ENCODE measurements around the gene NR2E1.

NR2E1 gene

DNA sequence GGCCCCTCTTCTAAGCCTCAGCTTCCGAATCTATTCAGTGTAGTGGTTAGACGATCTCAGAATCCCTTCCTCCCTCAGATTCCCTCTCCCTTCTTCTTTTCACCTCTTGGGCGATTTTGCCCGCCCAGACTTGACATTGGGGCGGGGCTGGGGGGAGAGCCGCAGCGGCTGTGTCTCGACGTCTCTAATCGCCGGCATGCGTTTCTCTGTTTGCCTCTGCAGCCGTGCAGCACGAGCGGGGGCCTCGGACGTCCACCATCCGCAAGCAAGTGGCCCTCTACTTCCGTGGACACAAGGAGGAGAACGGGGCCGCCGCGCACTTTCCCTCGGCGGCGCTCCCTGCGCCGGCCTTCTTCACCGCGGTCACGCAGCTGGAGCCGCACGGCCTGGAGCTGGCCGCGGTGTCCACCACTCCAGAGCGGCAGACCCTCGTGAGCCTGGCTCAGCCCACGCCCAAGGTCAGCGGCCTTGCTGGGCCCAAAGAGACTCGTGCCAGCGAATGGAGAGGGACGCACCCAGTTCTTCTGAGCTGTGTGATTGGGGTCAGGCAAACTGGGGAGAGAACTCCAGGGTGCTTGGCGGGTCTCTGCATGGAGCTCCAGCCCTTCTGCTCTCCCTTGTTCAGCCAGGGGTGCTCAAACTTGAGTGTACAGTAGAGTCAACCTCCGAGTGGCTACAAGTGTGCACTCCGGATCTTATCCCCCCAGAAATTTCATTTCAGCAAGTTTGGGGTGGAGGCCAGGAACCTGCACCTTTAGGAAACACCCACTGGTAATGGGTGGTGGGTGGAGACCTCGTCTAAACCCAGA, 10.7 kb downstream of the NR2E1 start:
- Histone ChIP-seq H3K4me1 (ENCODE audit: control insufficient read depth, insufficient read depth, low read length) (no peaks in the 10 kb centered on the region), H3K36me3 (ENCODE audit: control insufficient read depth in 2 of 2, insufficient read depth in 1 of 2, low read length in 2 of 2) (no peaks in the 10 kb centered on the region; a peak in 1 of 3 replicates), H3K4me3 (ENCODE audit: low read depth, low read length) (no peak overlapping the region), H3K9me3 (ENCODE audit: control insufficient read depth, insufficient read depth, low read depth, low read length) (no peaks in the 10 kb centered on the region), H3K27ac (ENCODE audit: extremely low read depth, low read depth, low read length) (no peak overlapping the region)
- TF ChIP-seq MYNN (tag by site-specific recombination; IDR thresholded peaks at IDR 0.05; ENCODE audit: borderline replicate concordance) (no peak), PATZ1 (tag by site-specific recombination; IDR thresholded peaks at IDR 0.05) (no peak), ZNF621 (tag by site-specific recombination; IDR thresholded peaks at IDR 0.05) (no peak), ZNF214 (tag by site-specific recombination; IDR thresholded peaks at IDR 0.05; ENCODE audit: borderline replicate concordance) (no peak), SALL2 (tag by site-specific recombination; IDR thresholded peaks at IDR 0.05; ENCODE audit: borderline replicate concordance) (no peak), GFI1B (tag by site-specific recombination; IDR thresholded peaks at IDR 0.05) (no peak), YY2 (tag by site-specific recombination; IDR thresholded peaks at IDR 0.05) (no peak), ZNF623 (tag by site-specific recombination; IDR thresholded peaks at IDR 0.05) (no peak), ZBTB11 (tag by site-specific recombination; conservative IDR thresholded peaks at IDR 0.05; ENCODE audit: low read depth) (no peak), ZNF596 (tag by site-specific recombination; IDR thresholded peaks at IDR 0.05) (no peak), FEZF1 (tag by site-specific recombination; IDR thresholded peaks at IDR 0.05) (no peak), ZNF174 (tag by site-specific recombination; IDR thresholded peaks at IDR 0.05) (no peak), ZFP37 (tag by site-specific recombination; IDR thresholded peaks at IDR 0.05) (no peak), ZNF426 (tag by site-specific recombination; IDR thresholded peaks at IDR 0.05) (no peak), YY1 (tag by site-specific recombination; IDR thresholded peaks at IDR 0.05) (no peak), ZNF341 (tag by site-specific recombination; IDR thresholded peaks at IDR 0.05; ENCODE audit: low read depth) (no peak), ZNF654 (tag by site-specific recombination; IDR thresholded peaks at IDR 0.05; ENCODE audit: low read depth) (no peak)
- TF ChIP-seq, protein P1, sequence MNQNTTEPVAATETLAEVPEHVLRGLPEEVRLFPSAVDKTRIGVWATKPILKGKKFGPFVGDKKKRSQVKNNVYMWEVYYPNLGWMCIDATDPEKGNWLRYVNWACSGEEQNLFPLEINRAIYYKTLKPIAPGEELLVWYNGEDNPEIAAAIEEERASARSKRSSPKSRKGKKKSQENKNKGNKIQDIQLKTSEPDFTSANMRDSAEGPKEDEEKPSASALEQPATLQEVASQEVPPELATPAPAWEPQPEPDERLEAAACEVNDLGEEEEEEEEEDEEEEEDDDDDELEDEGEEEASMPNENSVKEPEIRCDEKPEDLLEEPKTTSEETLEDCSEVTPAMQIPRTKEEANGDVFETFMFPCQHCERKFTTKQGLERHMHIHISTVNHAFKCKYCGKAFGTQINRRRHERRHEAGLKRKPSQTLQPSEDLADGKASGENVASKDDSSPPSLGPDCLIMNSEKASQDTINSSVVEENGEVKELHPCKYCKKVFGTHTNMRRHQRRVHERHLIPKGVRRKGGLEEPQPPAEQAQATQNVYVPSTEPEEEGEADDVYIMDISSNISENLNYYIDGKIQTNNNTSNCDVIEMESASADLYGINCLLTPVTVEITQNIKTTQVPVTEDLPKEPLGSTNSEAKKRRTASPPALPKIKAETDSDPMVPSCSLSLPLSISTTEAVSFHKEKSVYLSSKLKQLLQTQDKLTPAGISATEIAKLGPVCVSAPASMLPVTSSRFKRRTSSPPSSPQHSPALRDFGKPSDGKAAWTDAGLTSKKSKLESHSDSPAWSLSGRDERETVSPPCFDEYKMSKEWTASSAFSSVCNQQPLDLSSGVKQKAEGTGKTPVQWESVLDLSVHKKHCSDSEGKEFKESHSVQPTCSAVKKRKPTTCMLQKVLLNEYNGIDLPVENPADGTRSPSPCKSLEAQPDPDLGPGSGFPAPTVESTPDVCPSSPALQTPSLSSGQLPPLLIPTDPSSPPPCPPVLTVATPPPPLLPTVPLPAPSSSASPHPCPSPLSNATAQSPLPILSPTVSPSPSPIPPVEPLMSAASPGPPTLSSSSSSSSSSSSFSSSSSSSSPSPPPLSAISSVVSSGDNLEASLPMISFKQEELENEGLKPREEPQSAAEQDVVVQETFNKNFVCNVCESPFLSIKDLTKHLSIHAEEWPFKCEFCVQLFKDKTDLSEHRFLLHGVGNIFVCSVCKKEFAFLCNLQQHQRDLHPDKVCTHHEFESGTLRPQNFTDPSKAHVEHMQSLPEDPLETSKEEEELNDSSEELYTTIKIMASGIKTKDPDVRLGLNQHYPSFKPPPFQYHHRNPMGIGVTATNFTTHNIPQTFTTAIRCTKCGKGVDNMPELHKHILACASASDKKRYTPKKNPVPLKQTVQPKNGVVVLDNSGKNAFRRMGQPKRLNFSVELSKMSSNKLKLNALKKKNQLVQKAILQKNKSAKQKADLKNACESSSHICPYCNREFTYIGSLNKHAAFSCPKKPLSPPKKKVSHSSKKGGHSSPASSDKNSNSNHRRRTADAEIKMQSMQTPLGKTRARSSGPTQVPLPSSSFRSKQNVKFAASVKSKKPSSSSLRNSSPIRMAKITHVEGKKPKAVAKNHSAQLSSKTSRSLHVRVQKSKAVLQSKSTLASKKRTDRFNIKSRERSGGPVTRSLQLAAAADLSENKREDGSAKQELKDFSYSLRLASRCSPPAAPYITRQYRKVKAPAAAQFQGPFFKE (tag by site-specific recombination; IDR thresholded peaks at IDR 0.05; ENCODE audit: borderline replicate concordance) = no peak
- ChIA-PET CTCF (interaction anchor here (0.8 to 1.2 kb wide), 2 partner anchors 13 to 63 kb away, joined by 3 to 4 read pairs; no protein-coding TSS in a partner anchor), POLR2A (no interaction called here)

Data from HEK293 (cell line).